Endodermal cell (in vitro differentiated cells): ENCODE measurements around the gene SPINT1. TPM values are rescaled to one million over a fixed set of nuclear protein-coding genes. Genes with fewer than 3 reads are reported as not detected.

Experiments
- DNase-seq: peaks from one replicate; pipeline ENCODE4 v3.0.0-alpha.2; 2017
- H3K27ac ChIP-seq: 2 replicates; pipeline ENCODE4 v1.5.1; 2013; ENCODE audit warnings: mild to moderate bottlenecking, low read depth, low read length, moderate library complexity
- H3K27me3 ChIP-seq: 2 replicates; pipeline ENCODE4 v1.6.1; 2013; ENCODE audit warnings: mild to moderate bottlenecking, low read length, moderate library complexity; ENCODE audit not compliant: insufficient read depth, control insufficient read depth, poor library complexity, severe bottlenecking
- H3K36me3 ChIP-seq: 2 replicates; pipeline ENCODE4 v1.7.0; 2013; ENCODE audit warnings: mild to moderate bottlenecking, low read length, moderate library complexity; ENCODE audit not compliant: control insufficient read depth, insufficient read depth
- H3K4me1 ChIP-seq: one replicate; pipeline ENCODE4 v1.7.0; 2013; ENCODE audit warnings: low read length; ENCODE audit not compliant: control insufficient read depth, insufficient read depth
- H3K4me3 ChIP-seq: 2 replicates; pipeline ENCODE4 v1.5.1; 2013; ENCODE audit warnings: mild to moderate bottlenecking, low read length, moderate library complexity
- H3K9ac ChIP-seq: 2 replicates; pipeline ENCODE4 v1.6.1; 2013; ENCODE audit warnings: mild to moderate bottlenecking, low read length, moderate library complexity; ENCODE audit not compliant: poor library complexity, severe bottlenecking; ENCODE audit errors: extremely low read depth
- H3K9me3 ChIP-seq: 2 replicates; pipeline ENCODE4 v1.6.1; 2013; ENCODE audit warnings: mild to moderate bottlenecking, low read length, moderate library complexity; ENCODE audit not compliant: control insufficient read depth
- H3K27ac Mint-ChIP-seq: 2 replicates; pipeline ENCODE4 v1.8.0; 2020; ENCODE audit warnings: mixed read lengths
- H3K27me3 Mint-ChIP-seq: 2 replicates; pipeline ENCODE4 v1.8.0; 2021; ENCODE audit warnings: mild to moderate bottlenecking, mixed read lengths; ENCODE audit not compliant: insufficient read depth
- H3K36me3 Mint-ChIP-seq: 2 replicates; pipeline ENCODE4 v1.8.0; 2020; ENCODE audit warnings: low read depth, mixed read lengths
- H3K4me1 Mint-ChIP-seq: 2 replicates; pipeline ENCODE4 v1.8.0; 2020; ENCODE audit warnings: mixed read lengths
- H3K4me3 Mint-ChIP-seq: 2 replicates; pipeline ENCODE4 v1.8.0; 2020; ENCODE audit warnings: mild to moderate bottlenecking, moderate library complexity, mixed read lengths
- H3K9me3 Mint-ChIP-seq: 2 replicates; pipeline ENCODE4 v1.8.0; 2020; ENCODE audit warnings: mild to moderate bottlenecking, mixed read lengths
- WGBS, 2 experiments: methylation state at CpG; one replicate each; pipeline versions ENCODE4 v1.1.5 to v1.1.7; 2013; ENCODE audit warnings: missing lambda C conversion rate in 2 of 2, mixed read lengths in 1 of 2; ENCODE audit not compliant: insufficient coverage in 1 of 2, insufficient read length in 1 of 2; 5-methylcytosine and 5-hydroxymethylcytosine counted together
- total RNA-seq, 2 donors: library from RNA; stranded (reverse); fragmentation: NEBNext Ultra II Directional in 1 of 2; extraction: Animal tissue kit (Norgen Biotek cat#: 25700) in 1 of 2; gene quantifications; 2 replicates in 1 of 2; 3 replicates in 1 of 2; pipeline ENCODE4 v1.2.1, GENCODE V29; 2021
- TF ChIP-seq, protein P1 (sequence below): fragments of 200-600 bp; sonication (generic); conservative IDR thresholded peaks from 2 replicates; pipeline ENCODE4 v1.5.0; 2021; ENCODE audit warnings: antibody characterized with exemption, mild to moderate bottlenecking

SPINT1 gene
- total RNA-seq, 2 donors from 2014 or later: 129 to 141 TPM

DNA sequence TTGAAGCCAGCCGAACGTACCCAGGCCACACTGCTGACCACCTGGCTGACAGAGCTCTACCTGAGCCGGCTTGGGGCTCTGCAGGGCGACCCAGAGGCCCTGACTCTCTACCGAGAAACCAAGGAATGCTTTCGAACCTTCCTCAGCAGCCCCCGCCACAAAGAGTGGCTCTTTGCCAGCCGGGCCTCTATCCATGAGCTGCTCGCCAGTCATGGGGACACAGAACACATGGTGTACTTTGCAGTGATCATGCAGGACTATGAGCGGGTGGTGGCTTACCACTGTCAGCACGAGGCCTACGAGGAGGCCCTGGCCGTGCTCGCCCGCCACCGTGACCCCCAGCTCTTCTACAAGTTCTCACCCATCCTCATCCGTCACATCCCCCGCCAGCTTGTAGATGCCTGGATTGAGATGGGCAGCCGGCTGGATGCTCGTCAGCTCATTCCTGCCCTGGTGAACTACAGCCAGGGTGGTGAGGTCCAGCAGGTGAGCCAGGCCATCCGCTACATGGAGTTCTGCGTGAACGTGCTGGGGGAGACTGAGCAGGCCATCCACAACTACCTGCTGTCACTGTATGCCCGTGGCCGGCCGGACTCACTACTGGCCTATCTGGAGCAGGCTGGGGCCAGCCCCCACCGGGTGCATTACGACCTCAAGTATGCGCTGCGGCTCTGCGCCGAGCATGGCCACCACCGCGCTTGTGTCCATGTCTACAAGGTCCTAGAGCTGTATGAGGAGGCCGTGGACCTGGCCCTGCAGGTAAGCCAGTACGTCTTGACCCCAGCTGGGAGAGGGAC, 56.6 kb downstream of the SPINT1 start:
- Histone ChIP-seq H3K27ac (no peak overlapping the region), H3K27me3 (no peaks in the 10 kb centered on the region), H3K4me1 (peaks cover 2% of the 10 kb centered on the region), H3K9me3 (no peaks in the 10 kb centered on the region), H3K36me3 (peaks cover 82% of the 10 kb centered on the region), H3K9ac (no peak overlapping the region), H3K4me3 (no peak overlapping the region)
- H3K36me3 Mint-ChIP-seq: peaks cover 69% of the 10 kb centered on the region
- H3K4me1 Mint-ChIP-seq: no peaks in the 10 kb centered on the region
- WGBS, 2 experiments: 94 to 97% methylated on average over 34 to 36 of the region's 36 CpGs
- H3K27me3 Mint-ChIP-seq: no peaks in the 10 kb centered on the region
- DNase-seq: peak; percentile 49
- TF ChIP-seq, protein P1, sequence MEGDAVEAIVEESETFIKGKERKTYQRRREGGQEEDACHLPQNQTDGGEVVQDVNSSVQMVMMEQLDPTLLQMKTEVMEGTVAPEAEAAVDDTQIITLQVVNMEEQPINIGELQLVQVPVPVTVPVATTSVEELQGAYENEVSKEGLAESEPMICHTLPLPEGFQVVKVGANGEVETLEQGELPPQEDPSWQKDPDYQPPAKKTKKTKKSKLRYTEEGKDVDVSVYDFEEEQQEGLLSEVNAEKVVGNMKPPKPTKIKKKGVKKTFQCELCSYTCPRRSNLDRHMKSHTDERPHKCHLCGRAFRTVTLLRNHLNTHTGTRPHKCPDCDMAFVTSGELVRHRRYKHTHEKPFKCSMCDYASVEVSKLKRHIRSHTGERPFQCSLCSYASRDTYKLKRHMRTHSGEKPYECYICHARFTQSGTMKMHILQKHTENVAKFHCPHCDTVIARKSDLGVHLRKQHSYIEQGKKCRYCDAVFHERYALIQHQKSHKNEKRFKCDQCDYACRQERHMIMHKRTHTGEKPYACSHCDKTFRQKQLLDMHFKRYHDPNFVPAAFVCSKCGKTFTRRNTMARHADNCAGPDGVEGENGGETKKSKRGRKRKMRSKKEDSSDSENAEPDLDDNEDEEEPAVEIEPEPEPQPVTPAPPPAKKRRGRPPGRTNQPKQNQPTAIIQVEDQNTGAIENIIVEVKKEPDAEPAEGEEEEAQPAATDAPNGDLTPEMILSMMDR: no peak
- no peak overlapping the region for H3K27ac Mint-ChIP-seq
- H3K9me3 Mint-ChIP-seq: no peaks in the 10 kb centered on the region
- H3K4me3 Mint-ChIP-seq: no peak overlapping the region

DNA sequence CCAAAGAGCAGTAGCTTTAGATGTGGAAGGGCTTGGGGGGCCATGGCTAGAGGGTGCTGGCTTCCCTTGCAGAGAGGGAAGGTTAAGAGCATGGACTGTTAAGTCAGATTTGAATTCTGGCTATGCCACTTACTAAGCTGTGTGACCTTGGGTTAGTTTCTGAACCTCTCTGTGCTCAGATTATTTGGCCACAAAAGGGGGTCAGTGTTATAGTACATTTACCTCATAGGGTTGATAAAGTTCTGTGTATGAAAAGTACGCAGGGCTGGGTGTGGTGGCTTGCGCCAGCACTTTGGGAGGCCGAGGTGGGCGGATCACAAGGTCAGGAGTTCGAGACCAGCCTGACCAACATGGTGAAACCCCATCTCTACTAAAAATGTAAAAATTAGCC, 57.2 kb downstream of the SPINT1 start:
- Mint-ChIP-seq H3K27ac (no peak overlapping the region), H3K4me1 (no peaks in the 10 kb centered on the region), H3K4me3 (no peak overlapping the region), H3K27me3 (no peaks in the 10 kb centered on the region), H3K9me3 (no peaks in the 10 kb centered on the region), H3K36me3 (peaks cover 66% of the 10 kb centered on the region)
- TF ChIP-seq, protein P1: no peak
- 80% methylated on average over 5 of the region's 5 CpGs; no CpG with 5 or more reads in 1 of the 2 experiments for WGBS, 2 experiments
- Histone ChIP-seq H3K27me3 (no peaks in the 10 kb centered on the region), H3K9me3 (no peaks in the 10 kb centered on the region), H3K9ac (no peak overlapping the region), H3K27ac (no peak overlapping the region), H3K4me1 (no peaks in the 10 kb centered on the region), H3K4me3 (no peak overlapping the region), H3K36me3 (peaks cover 84% of the 10 kb centered on the region)
- DNase-seq: no peak

DNA sequence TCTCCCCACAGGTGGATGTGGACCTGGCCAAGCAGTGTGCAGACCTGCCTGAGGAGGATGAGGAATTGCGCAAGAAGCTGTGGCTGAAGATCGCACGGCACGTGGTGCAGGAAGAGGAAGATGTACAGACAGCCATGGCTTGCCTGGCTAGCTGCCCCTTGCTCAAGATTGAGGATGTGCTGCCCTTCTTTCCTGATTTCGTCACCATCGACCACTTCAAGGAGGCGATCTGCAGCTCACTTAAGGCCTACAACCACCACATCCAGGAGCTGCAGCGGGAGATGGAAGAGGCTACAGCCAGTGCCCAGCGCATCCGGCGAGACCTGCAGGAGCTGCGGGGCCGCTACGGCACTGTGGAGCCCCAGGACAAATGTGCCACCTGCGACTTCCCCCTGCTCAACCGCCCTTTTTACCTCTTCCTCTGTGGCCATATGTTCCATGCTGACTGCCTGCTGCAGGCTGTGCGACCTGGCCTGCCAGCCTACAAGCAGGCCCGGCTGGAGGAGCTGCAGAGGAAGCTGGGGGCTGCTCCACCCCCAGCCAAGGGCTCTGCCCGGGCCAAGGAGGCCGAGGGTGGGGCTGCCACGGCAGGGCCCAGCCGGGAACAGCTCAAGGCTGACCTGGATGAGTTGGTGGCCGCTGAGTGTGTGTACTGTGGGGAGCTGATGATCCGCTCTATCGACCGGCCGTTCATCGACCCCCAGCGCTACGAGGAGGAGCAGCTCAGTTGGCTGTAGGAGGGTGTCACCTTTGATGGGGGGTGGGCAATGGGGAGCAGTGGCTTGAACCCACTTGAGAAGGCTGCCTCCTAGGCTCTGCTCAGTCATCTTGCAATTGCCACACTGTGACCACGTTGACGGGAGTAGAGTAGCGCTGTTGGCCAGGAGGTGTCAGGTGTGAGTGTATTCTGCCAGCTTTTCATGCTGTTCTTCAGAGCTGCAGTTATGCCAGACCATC, 59.0 kb downstream of the SPINT1 start:
- H3K36me3 ChIP-seq: peaks cover 66% of the 10 kb centered on the region
- H3K27me3 ChIP-seq: no peaks in the 10 kb centered on the region
- H3K9me3 ChIP-seq: no peaks in the 10 kb centered on the region
- H3K4me1 Mint-ChIP-seq: no peaks in the 10 kb centered on the region
- no peaks in the 10 kb centered on the region for H3K4me1 ChIP-seq
- no peak overlapping the region for H3K27ac ChIP-seq
- 93 to 99% methylated on average over 14 to 33 of the region's 33 CpGs for WGBS, 2 experiments
- H3K9ac ChIP-seq: no peak overlapping the region
- H3K27me3 Mint-ChIP-seq: no peaks in the 10 kb centered on the region
- H3K9me3 Mint-ChIP-seq: no peaks in the 10 kb centered on the region
- DNase-seq: peak; percentile 54
- TF ChIP-seq, protein P1: no peak
- H3K4me3 Mint-ChIP-seq: no peak overlapping the region
- H3K27ac Mint-ChIP-seq: peak overlapping the region; percentile 67
- H3K4me3 ChIP-seq: no peak overlapping the region
- peaks cover 50% of the 10 kb centered on the region for H3K36me3 Mint-ChIP-seq
